Measurements from ENCODE around the gene CLCN5. TPM values are rescaled to one million over a fixed set of nuclear protein-coding genes. Genes with fewer than 3 reads are reported as not detected.

CLCN5 gene
- 7.8 and 11.8 TPM in 2 replicates for total RNA-seq

DNA sequence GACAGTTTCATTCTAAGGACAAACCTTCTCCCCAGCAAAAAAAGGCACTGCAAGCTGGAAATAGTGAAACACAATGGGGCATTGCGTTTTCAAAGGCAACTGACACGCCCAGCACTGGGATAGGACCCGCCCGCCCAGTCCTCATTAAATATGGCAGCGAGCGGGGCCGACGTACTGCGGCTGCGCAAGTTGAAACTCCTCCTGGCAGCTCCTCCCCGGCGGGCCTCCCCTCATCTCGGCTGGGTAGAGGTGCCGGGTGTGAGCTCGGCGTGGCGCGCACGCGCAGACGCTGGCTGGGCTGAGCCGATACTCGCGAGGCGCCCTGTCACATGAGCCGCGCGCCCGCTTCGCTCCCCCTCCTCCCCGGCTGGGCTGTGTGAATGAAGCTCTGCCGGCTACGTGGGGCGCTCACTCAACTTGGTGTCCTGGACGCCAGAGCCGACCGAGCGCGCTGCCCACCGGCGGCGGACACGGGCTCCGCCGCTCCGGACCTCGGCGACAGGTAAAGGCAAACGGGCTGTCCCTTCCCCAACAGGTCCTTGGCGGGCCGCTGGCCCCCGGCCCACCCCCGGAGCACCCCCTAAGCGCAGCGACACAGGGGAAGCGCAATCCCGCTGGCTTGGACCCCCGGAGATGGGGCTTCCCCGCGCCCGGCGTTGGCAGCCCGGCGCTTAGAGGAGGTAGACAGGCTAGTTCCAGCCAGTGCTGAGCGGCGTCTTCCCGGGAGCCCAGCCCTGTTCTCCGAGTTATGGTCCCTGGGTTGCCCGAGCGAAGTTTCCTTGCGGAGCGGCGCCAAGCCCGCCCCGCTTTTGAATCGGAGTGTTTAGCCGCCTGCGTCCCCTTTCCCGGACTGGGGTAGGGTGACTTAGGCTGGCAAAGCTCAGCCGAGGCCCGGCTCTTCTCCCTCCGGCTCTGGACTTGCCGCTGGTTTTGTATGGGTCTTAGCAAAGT, at the start of gene CLCN5:
Gene CLCN5, plus strand, starts transcription at position 306 of the 951 bp plus-strand sequence. CDS start 2,703 bp downstream, outside the sequence.

DNA sequence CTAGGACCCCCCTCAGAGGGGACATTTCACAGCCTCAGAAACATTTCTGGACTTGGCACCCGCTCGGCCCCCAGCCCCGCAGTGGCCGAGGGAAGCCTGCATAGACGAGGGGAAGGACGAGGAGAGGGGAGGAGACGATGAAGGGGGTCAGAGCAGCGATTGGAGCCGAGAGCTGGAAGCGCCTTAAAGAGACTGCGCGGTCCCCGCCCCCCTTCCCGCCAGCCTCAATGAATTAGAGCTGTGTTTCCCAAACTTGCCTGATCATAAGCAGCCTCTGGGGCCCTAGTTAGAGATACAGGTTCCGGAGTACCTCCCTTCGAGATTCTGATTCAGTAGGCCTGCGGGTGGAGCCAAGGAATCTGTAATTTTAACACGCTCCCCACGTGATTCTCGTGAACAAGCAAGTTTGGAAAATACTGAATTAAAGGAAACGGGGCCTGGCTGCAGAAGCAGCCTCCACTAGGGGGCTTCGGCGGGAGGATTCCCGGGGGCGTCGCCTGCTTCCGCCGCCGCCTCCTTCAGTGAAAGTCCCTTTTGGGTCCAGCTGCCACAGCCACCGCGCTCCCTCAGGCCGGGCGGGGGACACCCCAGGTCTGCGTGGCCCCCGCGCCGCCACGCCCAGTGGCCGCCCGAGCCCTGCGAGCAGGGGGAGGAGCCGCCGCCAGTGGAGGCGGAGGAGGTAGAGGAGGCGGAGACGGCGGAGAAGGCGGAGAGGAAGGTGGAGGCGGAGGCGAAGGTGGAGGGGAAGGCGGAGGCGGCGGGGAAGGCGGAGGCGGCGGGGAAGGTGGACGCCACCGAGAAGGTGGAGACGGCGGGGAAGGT, 43.4 kb upstream of the CLCN5 start, which contains the start of gene USP27X:
Gene USP27X, plus strand, starts transcription at position 651 of the 822 bp plus-strand sequence. CDS start 824 bp downstream, outside the sequence.

Small RNAs within 50 kb of the gene (small RNA-seq; reads per million reads assigned to genes)
- gene MIR188 (1.2 reads per million, percentile 65 among the genes with 10 or more reads in this experiment), gene MIR362 (99.7 reads per million, percentile 99 among the genes with 10 or more reads in this experiment), gene MIR500A (40.1 reads per million, percentile 98 among the genes with 10 or more reads in this experiment), gene MIR500B (0.40 reads per million, percentile 21 among the genes with 10 or more reads in this experiment), gene MIR501 (15.2 reads per million, percentile 97 among the genes with 10 or more reads in this experiment), gene MIR502 (63.3 reads per million, percentile 98 among the genes with 10 or more reads in this experiment), gene MIR532 (709 reads per million, percentile 99 among the genes with 10 or more reads in this experiment), gene MIR660 (183 reads per million, percentile 99 among the genes with 10 or more reads in this experiment), gene RNU6-421P (not detected)

Other genes with a start within 250 kb of the CLCN5 start
- not detected in 2 replicates for gene PAGE1, start 226.6 kb upstream of the CLCN5 start, total RNA-seq
- not detected in 2 replicates for gene PAGE4, start 93.3 kb upstream of the CLCN5 start, total RNA-seq
- 2.9 and 3.9 TPM in 2 replicates for gene USP27X, start 43.1 kb upstream of the CLCN5 start, total RNA-seq

Data from vein endothelial cell (primary cell).